ENCODE data around the gene ID2. TPM values are rescaled to one million over a fixed set of nuclear protein-coding genes. Genes with fewer than 3 reads are reported as not detected.
A peak's percentile ranks its signal among the peaks of the same experiment; 100 is the strongest.

Gene ID2
- total RNA-seq, 2 experiments from 2014 or later = 167 to 172 TPM

- Mint-ChIP-seq H3K4me1 (no peaks in the 10 kb centered on the region), H3K27me3 (peaks cover 28% of the 10 kb centered on the region), H3K9me3 (no peaks in the 10 kb centered on the region), H3K36me3 (no peaks in the 10 kb centered on the region), H3K27ac (no peak overlapping the region), H3K4me3 (no peak overlapping the region)
- POLR2A ChIA-PET = no interaction called here
- DNase-seq = no peak
- ATAC-seq (ENCODE audit: low read depth) = no peak
Observed at GRCh38 chr2:8691859-8692437, 10.1 kb downstream of the ID2 start.

GRCh38 chr2:8692783-8693156 is 10.9 kb downstream of the ID2 start:
- POLR2A ChIA-PET = interaction anchor here (1.3 kb wide), 1 partner anchor 11 kb away, joined by 4 read pairs; the partner anchor contains the start of gene ID2
- Mint-ChIP-seq H3K36me3 (no peaks in the 10 kb centered on the region), H3K27ac (no peak overlapping the region), H3K4me1 (no peaks in the 10 kb centered on the region), H3K9me3 (no peaks in the 10 kb centered on the region), H3K4me3 (no peak overlapping the region), H3K27me3 (peaks cover 28% of the 10 kb centered on the region)
- no peak for ATAC-seq (ENCODE audit: low read depth)
- no peak for DNase-seq

- Mint-ChIP-seq H3K36me3 (no peaks in the 10 kb centered on the region), H3K27ac (no peak overlapping the region), H3K9me3 (no peaks in the 10 kb centered on the region), H3K4me3 (peak overlapping the region; percentile 66), H3K4me1 (no peaks in the 10 kb centered on the region), H3K27me3 (peaks cover 24% of the 10 kb centered on the region)
- peak; percentile 72 for ATAC-seq (ENCODE audit: low read depth)
- DNase-seq = peak; percentile 70
- POLR2A ChIA-PET = interaction anchor here (1.3 kb wide), 1 partner anchor 11 kb away, joined by 4 read pairs; the partner anchor contains the start of gene ID2
Observed at GRCh38 chr2:8693157-8693821, 11.4 kb downstream of the ID2 start.

DNA sequence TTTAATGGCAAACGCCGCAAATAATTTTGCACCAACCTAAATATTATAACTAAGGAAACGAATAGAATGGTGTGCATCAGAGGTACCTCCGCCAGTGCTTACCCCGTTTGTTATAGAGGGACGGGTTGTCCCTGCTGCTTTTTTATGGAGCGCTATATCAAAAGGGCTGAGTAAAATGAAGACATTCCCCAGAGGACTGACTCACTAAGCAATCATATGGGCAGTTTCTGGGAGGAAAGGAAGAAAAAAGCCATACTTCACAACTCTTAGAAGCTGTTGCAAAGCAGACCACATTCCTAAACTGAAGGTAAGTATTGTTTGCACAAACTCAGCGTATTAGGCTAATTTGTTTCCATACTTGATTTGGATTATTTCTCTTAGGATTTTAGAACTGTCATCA is 12.9 kb downstream of the ID2 start:
- Mint-ChIP-seq H3K9me3 (no peaks in the 10 kb centered on the region), H3K27ac (no peak overlapping the region), H3K4me1 (no peaks in the 10 kb centered on the region), H3K4me3 (no peak overlapping the region), H3K36me3 (no peaks in the 10 kb centered on the region), H3K27me3 (peaks cover 18% of the 10 kb centered on the region)
- POLR2A ChIA-PET = no interaction called here
- no peak for DNase-seq
- no peak for ATAC-seq (ENCODE audit: low read depth)

DNA sequence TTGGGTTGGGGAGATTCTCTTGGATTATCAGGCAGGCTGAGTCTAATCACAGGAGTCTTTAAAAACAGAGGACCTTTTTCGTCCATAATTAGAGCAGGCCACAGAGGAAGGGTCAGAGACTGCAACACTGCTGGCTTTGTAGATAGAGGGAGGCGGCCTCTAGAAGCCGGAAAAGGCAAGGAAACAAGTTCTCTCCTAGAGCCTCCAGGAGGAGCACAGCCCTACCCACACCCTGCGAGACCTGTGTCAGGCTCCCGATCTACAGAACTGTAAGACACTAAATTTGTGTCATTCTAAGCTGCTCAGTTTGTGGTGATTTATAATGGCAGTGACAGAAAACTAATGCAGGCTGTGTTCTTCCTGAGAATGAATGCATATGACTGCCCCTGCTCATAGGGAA is 15.3 kb downstream of the ID2 start:
- DNase-seq (no peak), ATAC-seq (ENCODE audit: low read depth) (no peak)
- Mint-ChIP-seq H3K27ac (no peak overlapping the region), H3K4me3 (no peak overlapping the region), H3K36me3 (no peaks in the 10 kb centered on the region), H3K4me1 (no peaks in the 10 kb centered on the region), H3K9me3 (no peaks in the 10 kb centered on the region), H3K27me3 (peaks cover 9% of the 10 kb centered on the region)
- POLR2A ChIA-PET = no interaction called here

GRCh38 chr2:8699839-8700238 is 18.0 kb downstream of the ID2 start:
- no peak overlapping the region for H3K27ac Mint-ChIP-seq
- no peaks in the 10 kb centered on the region for H3K27me3 Mint-ChIP-seq
- H3K4me1 Mint-ChIP-seq = no peaks in the 10 kb centered on the region
- DNase-seq (no peak), ATAC-seq (ENCODE audit: low read depth) (no peak)
- H3K36me3 Mint-ChIP-seq = no peaks in the 10 kb centered on the region
- no peak overlapping the region for H3K4me3 Mint-ChIP-seq
- no peaks in the 10 kb centered on the region for H3K9me3 Mint-ChIP-seq
- POLR2A ChIA-PET = no interaction called here

- Mint-ChIP-seq H3K27me3 (no peaks in the 10 kb centered on the region), H3K4me3 (no peak overlapping the region), H3K27ac (no peak overlapping the region), H3K9me3 (no peaks in the 10 kb centered on the region), H3K36me3 (no peaks in the 10 kb centered on the region), H3K4me1 (no peaks in the 10 kb centered on the region)
- POLR2A ChIA-PET = no interaction called here
- DNase-seq (no peak), ATAC-seq (ENCODE audit: low read depth) (no peak)
Observed at GRCh38 chr2:8701681-8702379, 20.0 kb downstream of the ID2 start.

GRCh38 chr2:8704906-8705305 is 23.1 kb downstream of the ID2 start:
- H3K9me3 Mint-ChIP-seq = peaks cover 1% of the 10 kb centered on the region
- DNase-seq (no peak), ATAC-seq (ENCODE audit: low read depth) (no peak)
- POLR2A ChIA-PET = no interaction called here
- H3K4me1 Mint-ChIP-seq = peaks cover 3% of the 10 kb centered on the region
- no peak overlapping the region for H3K4me3 Mint-ChIP-seq
- no peaks in the 10 kb centered on the region for H3K36me3 Mint-ChIP-seq
- peaks cover 5% of the 10 kb centered on the region for H3K27me3 Mint-ChIP-seq
- no peak overlapping the region for H3K27ac Mint-ChIP-seq

DNA sequence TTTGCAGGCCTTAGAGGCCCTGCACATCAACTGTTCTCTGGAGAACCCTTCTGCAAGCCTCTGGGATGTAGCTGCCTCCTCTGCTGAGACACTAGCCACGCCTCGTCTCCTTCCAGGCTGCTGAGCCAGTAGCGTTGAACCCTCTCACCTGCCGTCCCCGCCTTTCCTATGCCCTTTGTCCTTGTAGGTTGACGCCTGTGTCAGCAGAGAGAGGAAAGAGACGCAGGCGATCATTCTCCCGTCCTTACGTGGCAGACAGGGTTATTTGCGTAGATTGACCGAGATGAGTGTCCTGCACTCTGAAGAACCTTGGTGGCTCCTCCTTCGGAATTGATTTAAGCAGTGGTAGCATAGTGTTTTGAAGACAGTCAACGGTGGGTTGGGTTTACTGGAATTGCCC is 27.8 kb downstream of the ID2 start:
- H3K4me1 Mint-ChIP-seq = peaks cover 3% of the 10 kb centered on the region
- H3K27me3 Mint-ChIP-seq = peaks cover 5% of the 10 kb centered on the region
- H3K9me3 Mint-ChIP-seq = peaks cover 2% of the 10 kb centered on the region
- ATAC-seq (ENCODE audit: low read depth) = no peak
- POLR2A ChIA-PET = no interaction called here
- no peak overlapping the region for H3K4me3 Mint-ChIP-seq
- no peak for DNase-seq
- no peak overlapping the region for H3K27ac Mint-ChIP-seq
- no peaks in the 10 kb centered on the region for H3K36me3 Mint-ChIP-seq

DNA sequence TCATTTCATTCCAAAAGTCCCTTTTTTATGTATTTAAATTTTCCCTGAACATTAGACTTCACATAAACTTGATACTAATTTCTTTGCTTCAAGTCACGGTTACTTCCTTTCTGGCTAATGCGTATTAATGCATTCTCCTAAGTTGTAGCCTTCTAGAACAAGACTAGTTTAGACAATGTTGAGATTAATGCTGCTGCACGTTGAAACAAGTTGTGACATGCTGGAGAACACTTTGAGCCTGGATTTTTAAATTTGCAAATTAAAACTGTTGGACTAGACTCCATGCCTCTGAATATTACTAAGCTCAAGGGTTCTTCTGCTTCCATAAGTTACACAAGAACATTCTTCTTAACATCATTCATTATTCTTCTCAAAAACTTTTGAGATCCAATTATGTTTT is 29.1 kb downstream of the ID2 start:
- Mint-ChIP-seq H3K27me3 (peaks cover 5% of the 10 kb centered on the region), H3K9me3 (peaks cover 8% of the 10 kb centered on the region), H3K4me3 (no peak overlapping the region), H3K4me1 (peaks cover 3% of the 10 kb centered on the region), H3K27ac (no peak overlapping the region), H3K36me3 (peaks cover 3% of the 10 kb centered on the region)
- no peak for DNase-seq
- ATAC-seq (ENCODE audit: low read depth) = no peak
- POLR2A ChIA-PET = no interaction called here

DNA sequence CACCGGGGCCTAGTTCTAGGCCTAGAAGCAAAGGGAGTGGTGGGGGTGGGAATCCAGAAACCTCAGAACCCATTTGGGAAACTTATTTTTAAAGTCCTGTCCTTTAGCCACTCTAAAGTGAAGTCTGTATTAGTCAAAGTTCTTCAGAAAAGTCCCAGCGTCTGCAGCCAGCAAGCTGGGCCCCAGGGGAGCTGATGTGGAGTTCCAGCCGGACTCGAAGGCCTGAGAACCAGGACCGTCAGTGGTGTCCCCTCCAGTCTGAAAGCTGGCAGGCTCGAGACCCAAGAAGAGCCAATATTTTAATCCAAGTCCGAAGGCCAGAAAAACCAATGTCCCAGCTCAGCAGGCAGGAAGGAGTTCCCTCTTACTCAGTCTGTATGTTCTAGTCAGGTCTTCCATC is 32.4 kb downstream of the ID2 start:
- Mint-ChIP-seq H3K9me3 (peaks cover 17% of the 10 kb centered on the region), H3K27ac (no peak overlapping the region), H3K4me1 (no peaks in the 10 kb centered on the region), H3K36me3 (peaks cover 3% of the 10 kb centered on the region), H3K4me3 (no peak overlapping the region), H3K27me3 (peaks cover 9% of the 10 kb centered on the region)
- POLR2A ChIA-PET = no interaction called here
- ATAC-seq (ENCODE audit: low read depth) (no peak), DNase-seq (no peak)

- Mint-ChIP-seq H3K4me3 (no peak overlapping the region), H3K36me3 (peaks cover 3% of the 10 kb centered on the region), H3K27me3 (peaks cover 8% of the 10 kb centered on the region), H3K9me3 (peaks cover 17% of the 10 kb centered on the region), H3K27ac (no peak overlapping the region), H3K4me1 (no peaks in the 10 kb centered on the region)
- ATAC-seq (ENCODE audit: low read depth) (no peak), DNase-seq (no peak)
- POLR2A ChIA-PET = no interaction called here
Observed at GRCh38 chr2:8714971-8715370, 33.1 kb downstream of the ID2 start.

DNA sequence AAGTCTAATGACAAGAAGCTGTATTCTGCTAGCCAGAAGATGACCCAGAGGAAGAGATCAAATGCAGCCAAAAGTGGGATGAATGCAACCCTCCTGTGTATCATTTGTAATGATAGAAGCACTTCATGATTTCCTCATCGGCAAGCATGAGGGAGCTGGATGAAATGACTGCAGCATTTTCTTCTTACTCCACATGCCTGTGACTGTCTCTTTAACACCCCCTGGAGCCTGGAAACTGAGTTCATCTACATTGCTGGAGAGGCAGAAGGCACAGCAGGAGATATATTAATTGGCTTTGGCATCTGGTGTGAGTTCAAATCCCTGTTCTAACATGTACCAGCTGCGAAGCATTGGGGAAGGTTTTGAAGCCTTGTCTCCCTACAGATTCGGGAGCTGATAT is 37.7 kb downstream of the ID2 start:
- POLR2A ChIA-PET = no interaction called here
- Mint-ChIP-seq H3K36me3 (peaks cover 3% of the 10 kb centered on the region), H3K9me3 (peaks cover 17% of the 10 kb centered on the region), H3K27ac (no peak overlapping the region), H3K4me3 (no peak overlapping the region), H3K4me1 (no peaks in the 10 kb centered on the region), H3K27me3 (peaks cover 8% of the 10 kb centered on the region)
- DNase-seq (no peak), ATAC-seq (ENCODE audit: low read depth) (no peak)

DNA sequence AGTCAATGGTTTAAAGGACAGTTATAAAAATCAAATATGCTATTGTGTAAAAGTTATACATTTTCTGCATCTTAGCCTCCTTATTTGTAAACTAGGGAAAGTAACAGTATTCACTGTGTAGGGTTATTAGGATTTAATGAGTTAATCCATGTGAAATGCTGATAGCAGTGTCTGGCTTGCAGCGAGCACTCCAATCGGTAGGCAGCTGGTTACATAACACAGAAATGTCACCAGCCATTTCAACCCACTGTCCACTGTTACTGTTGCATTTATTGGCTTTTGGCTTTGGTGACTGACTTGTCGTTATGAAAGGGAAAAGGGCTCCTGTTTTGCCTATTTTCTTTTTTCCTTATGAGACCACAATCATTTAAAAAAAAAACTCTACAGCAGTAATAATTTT is 38.9 kb downstream of the ID2 start:
- ATAC-seq (ENCODE audit: low read depth) (no peak), DNase-seq (no peak)
- POLR2A ChIA-PET = no interaction called here
- H3K4me1 Mint-ChIP-seq = no peaks in the 10 kb centered on the region
- H3K4me3 Mint-ChIP-seq = no peak overlapping the region
- H3K36me3 Mint-ChIP-seq = peaks cover 2% of the 10 kb centered on the region
- peaks cover 12% of the 10 kb centered on the region for H3K9me3 Mint-ChIP-seq
- H3K27ac Mint-ChIP-seq = no peak overlapping the region
- peaks cover 8% of the 10 kb centered on the region for H3K27me3 Mint-ChIP-seq

Measured in activated naive CD8-positive, alpha-beta T cell treated with anti-CD3 and anti-CD28 coated beads, Interleukin-2, amount 10 ng/mL, durations not matched to agents 7 days and 5 days (primary cell).